22Rv1 (cell line): ENCODE measurements around the gene HYDIN.

Source experiments
- CTCF ChIP-seq: fragments of 450-650 bp; IDR thresholded peaks from 2 replicates; pipeline ENCODE4 v1.5.1; 2017; ENCODE audit warnings: mild to moderate bottlenecking
- ZFX ChIP-seq: fragments of 450-650 bp; IDR thresholded peaks from 2 replicates; pipeline ENCODE4 v1.6.1; 2017; ENCODE audit warnings: antibody characterized with exemption, borderline replicate concordance

- TF ChIP-seq CTCF (no peak), ZFX (no peak)
Measured at GRCh38 chr16:71263582-71263981, 33.1 kb upstream of the HYDIN start.
